NT2/D1 (cell line): Measurements from ENCODE around the gene U2AF2.

Experiments used
- DNase-seq: peaks from one replicate; pipeline ENCODE4 v3.0.0-alpha.2; 2011; ENCODE audit warnings: low read depth, low spot score
- H3K27me3 ChIP-seq: 2 replicates; pipeline ENCODE4 v1.6.0; 2011; ENCODE audit warnings: mild to moderate bottlenecking; ENCODE audit not compliant: insufficient read length, insufficient read depth
- H3K36me3 ChIP-seq: 2 replicates; pipeline ENCODE4 v1.6.1; 2011; ENCODE audit warnings: mild to moderate bottlenecking, low read length, mixed read lengths; ENCODE audit not compliant: insufficient read depth, insufficient read length
- H3K4me1 ChIP-seq: 2 replicates; pipeline ENCODE4 v1.5.1; 2011; ENCODE audit not compliant: insufficient read depth, insufficient read length
- H3K4me3 ChIP-seq: 2 replicates; pipeline ENCODE4 v1.5.1; 2011; ENCODE audit warnings: low read depth; ENCODE audit not compliant: insufficient read length
- H3K9ac ChIP-seq: 2 replicates; pipeline ENCODE4 v1.6.0; 2011; ENCODE audit warnings: low read depth; ENCODE audit not compliant: insufficient read length
- H3K9me3 ChIP-seq: 2 replicates; pipeline ENCODE4 v1.5.1; 2011; ENCODE audit warnings: mild to moderate bottlenecking, low read length; ENCODE audit not compliant: insufficient read depth
- SUZ12 ChIP-seq: IDR thresholded peaks from 2 replicates; pipeline ENCODE4 v1.6.1; 2011; ENCODE audit not compliant: insufficient read length, insufficient read depth; ENCODE audit errors: extremely low read depth
- YY1 ChIP-seq: IDR thresholded peaks from 2 replicates; pipeline ENCODE4 v1.6.1; 2011; ENCODE audit not compliant: insufficient read length, insufficient read depth
- ZNF274 ChIP-seq: IDR thresholded peaks from 2 replicates; pipeline ENCODE4 v1.6.1; 2011; ENCODE audit warnings: mild to moderate bottlenecking, low read depth, low read length

The U2AF2 gene

GRCh38 chr19:55650602-55651230 lies 4.1 kb upstream of the U2AF2 start:
- H3K4me1 ChIP-seq, result no peaks in the 10 kb centered on the region
- DNase-seq, result no peak
- no peak overlapping the region for H3K9ac ChIP-seq
- H3K9me3 ChIP-seq, result no peaks in the 10 kb centered on the region
- H3K27me3 ChIP-seq, result no peaks in the 10 kb centered on the region
- H3K4me3 ChIP-seq, result no peak overlapping the region
- TF ChIP-seq YY1 (no peak), SUZ12 (no peak), ZNF274 (no peak)
- peaks cover 19% of the 10 kb centered on the region for H3K36me3 ChIP-seq

- TF ChIP-seq YY1 (no peak), SUZ12 (no peak), ZNF274 (no peak)
- no peaks in the 10 kb centered on the region for H3K27me3 ChIP-seq
- H3K4me3 ChIP-seq, result no peak overlapping the region
- H3K9ac ChIP-seq, result no peak overlapping the region
- H3K9me3 ChIP-seq, result no peaks in the 10 kb centered on the region
- H3K36me3 ChIP-seq, result peaks cover 23% of the 10 kb centered on the region
- no peaks in the 10 kb centered on the region for H3K4me1 ChIP-seq
- no peak for DNase-seq
Observed at GRCh38 chr19:55651236-55651635, 3.6 kb upstream of the U2AF2 start.

GRCh38 chr19:55652311-55653128 lies 2.3 kb upstream of the U2AF2 start:
- Histone ChIP-seq H3K4me3 (no peak overlapping the region), H3K9me3 (no peaks in the 10 kb centered on the region), H3K4me1 (peaks cover 10% of the 10 kb centered on the region), H3K27me3 (no peaks in the 10 kb centered on the region), H3K9ac (peak overlapping the region; percentile 42), H3K36me3 (peaks cover 31% of the 10 kb centered on the region)
- no peak for TF ChIP-seq ZNF274
- TF ChIP-seq SUZ12, result no peak
- TF ChIP-seq YY1, result no peak
- DNase-seq, result no peak

GRCh38 chr19:55653651-55654322 lies 1.0 kb upstream of the U2AF2 start:
- Histone ChIP-seq H3K27me3 (no peaks in the 10 kb centered on the region), H3K36me3 (peaks cover 43% of the 10 kb centered on the region), H3K4me1 (peaks cover 13% of the 10 kb centered on the region), H3K9ac (peak overlapping the region; percentile 94), H3K9me3 (no peaks in the 10 kb centered on the region), H3K4me3 (peak overlapping the region; percentile 73)
- TF ChIP-seq ZNF274 (no peak), YY1 (no peak), SUZ12 (no peak)
- DNase-seq, result peak; percentile 89

GRCh38 chr19:55654323-55654867 lies 440 bp upstream of the U2AF2 start:
- Histone ChIP-seq H3K9ac (peak overlapping the region; percentile 94), H3K36me3 (peaks cover 48% of the 10 kb centered on the region), H3K9me3 (no peaks in the 10 kb centered on the region), H3K4me3 (peak overlapping the region; percentile 73), H3K4me1 (peaks cover 13% of the 10 kb centered on the region), H3K27me3 (no peaks in the 10 kb centered on the region)
- DNase-seq, result peak; percentile 97
- TF ChIP-seq SUZ12 (no peak), ZNF274 (no peak), YY1 (no peak)

GRCh38 chr19:55655648-55656040 lies 809 bp downstream of the U2AF2 start:
- no peaks in the 10 kb centered on the region for H3K27me3 ChIP-seq
- peaks cover 57% of the 10 kb centered on the region for H3K36me3 ChIP-seq
- peaks cover 13% of the 10 kb centered on the region for H3K4me1 ChIP-seq
- no peak for DNase-seq
- H3K9ac ChIP-seq, result peak overlapping the region; percentile 98
- TF ChIP-seq ZNF274, result no peak
- no peak for TF ChIP-seq YY1
- no peak for TF ChIP-seq SUZ12
- H3K4me3 ChIP-seq, result peak overlapping the region; percentile 88
- no peaks in the 10 kb centered on the region for H3K9me3 ChIP-seq

GRCh38 chr19:55656552-55656951 lies 1.7 kb downstream of the U2AF2 start:
- DNase-seq, result no peak
- Histone ChIP-seq H3K9me3 (no peaks in the 10 kb centered on the region), H3K9ac (peak overlapping the region; percentile 98), H3K4me1 (peaks cover 13% of the 10 kb centered on the region), H3K27me3 (no peaks in the 10 kb centered on the region), H3K36me3 (peaks cover 65% of the 10 kb centered on the region), H3K4me3 (peak overlapping the region; percentile 88)
- TF ChIP-seq ZNF274 (no peak), YY1 (no peak), SUZ12 (no peak)
